ENCODE measurements around the gene IL23R. TPM values are rescaled to one million over a fixed set of nuclear protein-coding genes. Genes with fewer than 3 reads are reported as not detected.
"Not testable (repeated sequence)": the region's sequence is repeated elsewhere in the genome, so short reads cannot be mapped to it uniquely, and the experiment has no call there.

Gene IL23R
- polyA plus RNA-seq, 1 donor (not counting 4 experiments of a cell fraction or from before 2014, with no cell fraction given): not detected

- H3K27me3 ChIP-seq (ENCODE audit: control insufficient read depth, extremely low read depth, insufficient read depth, low read length): no peaks in the 10 kb centered on the region
- DNase-seq (ENCODE audit: low read depth, low spot score): no peak
- no peak overlapping the region for H3K4me3 ChIP-seq (ENCODE audit: control insufficient read depth in 2 of 3, extremely low read depth in 1 of 3, insufficient read depth in 2 of 3, low read depth in 1 of 3, low read length in 3 of 3)
- H3K4me1 ChIP-seq (ENCODE audit: control insufficient read depth, extremely low read depth, insufficient read depth, low read length): peaks cover 6% of the 10 kb centered on the region
- H3K36me3 ChIP-seq (ENCODE audit: control insufficient read depth in 2 of 2, extremely low read depth in 1 of 2, insufficient read depth in 2 of 2, low read length in 2 of 2): no peaks in the 10 kb centered on the region
- FAIRE-seq: no peak
- H2AFZ ChIP-seq (ENCODE audit: control insufficient read depth, low read length): no peak overlapping the region
- H3K9me3 ChIP-seq (ENCODE audit: control insufficient read depth, low read depth, low read length): no peaks in the 10 kb centered on the region
- no peaks in the 10 kb centered on the region for H3K9me1 ChIP-seq (ENCODE audit: control insufficient read depth, extremely low read depth, insufficient read depth, low read length)
- H3K27ac ChIP-seq (ENCODE audit: control insufficient read depth, insufficient read depth, low read length): no peak overlapping the region
- H3K79me2 ChIP-seq (ENCODE audit: control insufficient read depth, insufficient read depth, low read length): no peaks in the 10 kb centered on the region
- TF ChIP-seq EZH2 (IDR thresholded peaks at IDR 0.05; ENCODE audit: low read length): no peak
- TF ChIP-seq CTCF (optimal IDR thresholded peaks at IDR 0.05 in 1 of 3, IDR thresholded peaks at IDR 0.05 in 1 of 3, conservative IDR thresholded peaks at IDR 0.05 in 1 of 3; ENCODE audit: extremely low read depth in 1 of 3, insufficient read depth in 2 of 3, low read length in 3 of 3): no peak
- no peaks in the 10 kb centered on the region for H4K20me1 ChIP-seq (ENCODE audit: control insufficient read depth, extremely low read depth, insufficient read depth, low read length)
- H3K9ac ChIP-seq (ENCODE audit: control insufficient read depth, extremely low read depth, insufficient read depth, low read length): no peak overlapping the region
- H3K4me2 ChIP-seq (ENCODE audit: control insufficient read depth, extremely low read depth, insufficient read depth, low read depth, low read length): no peak overlapping the region
- dilution Hi-C loops (cut with MboI; ENCODE audit: extremely low pct_ligation_motif_present, low sequenced_read_pairs): no loop called here
Observed at GRCh38 chr1:67138813-67139499, 27.3 kb upstream of the IL23R start.

GRCh38 chr1:67140460-67140859, 25.8 kb upstream of the IL23R start:
- no peak for FAIRE-seq

DNA sequence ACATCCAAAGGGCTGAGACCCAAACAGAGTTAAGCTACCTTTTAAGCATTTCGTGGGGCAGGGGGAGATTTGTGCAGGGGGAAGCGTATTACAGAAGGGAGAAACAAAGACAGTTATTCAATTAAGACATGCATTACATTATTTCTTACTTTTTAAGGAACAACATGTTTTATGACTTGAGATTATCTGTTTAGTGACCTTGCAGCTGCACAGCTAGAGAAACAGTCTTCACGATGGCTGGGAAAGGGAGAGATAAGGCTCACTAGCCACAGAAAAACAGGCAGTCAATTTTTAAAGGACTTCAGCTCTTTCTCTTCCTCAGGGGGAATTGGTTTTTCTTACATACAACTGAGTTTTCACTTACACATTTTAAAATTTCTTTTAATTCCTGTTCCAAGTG, 24.4 kb upstream of the IL23R start:
- not testable (repeated sequence) for FAIRE-seq; DNase-seq (ENCODE audit: low read depth, low spot score); H3K4me3 ChIP-seq (ENCODE audit: control insufficient read depth in 2 of 3, extremely low read depth in 1 of 3, insufficient read depth in 2 of 3, low read depth in 1 of 3, low read length in 3 of 3)

More at GRCh38 chr1:67140460-67140859, 25.8 kb upstream of the IL23R start:
- DNase-seq (ENCODE audit: low read depth, low spot score): no peak
- TF ChIP-seq CTCF (optimal IDR thresholded peaks at IDR 0.05 in 1 of 3, IDR thresholded peaks at IDR 0.05 in 1 of 3, conservative IDR thresholded peaks at IDR 0.05 in 1 of 3; ENCODE audit: extremely low read depth in 1 of 3, insufficient read depth in 2 of 3, low read length in 3 of 3): no peak
- TF ChIP-seq EZH2 (IDR thresholded peaks at IDR 0.05; ENCODE audit: low read length): no peak
- H3K4me2 ChIP-seq (ENCODE audit: control insufficient read depth, extremely low read depth, insufficient read depth, low read depth, low read length): no peak overlapping the region
- no peaks in the 10 kb centered on the region for H3K9me1 ChIP-seq (ENCODE audit: control insufficient read depth, extremely low read depth, insufficient read depth, low read length)
- no peak overlapping the region for H3K27ac ChIP-seq (ENCODE audit: control insufficient read depth, insufficient read depth, low read length)
- no peaks in the 10 kb centered on the region for H3K4me1 ChIP-seq (ENCODE audit: control insufficient read depth, extremely low read depth, insufficient read depth, low read length)
- H3K79me2 ChIP-seq (ENCODE audit: control insufficient read depth, insufficient read depth, low read length): no peaks in the 10 kb centered on the region
- no peaks in the 10 kb centered on the region for H3K9me3 ChIP-seq (ENCODE audit: control insufficient read depth, low read depth, low read length)
- H3K27me3 ChIP-seq (ENCODE audit: control insufficient read depth, extremely low read depth, insufficient read depth, low read length): no peaks in the 10 kb centered on the region
- no peak overlapping the region for H3K9ac ChIP-seq (ENCODE audit: control insufficient read depth, extremely low read depth, insufficient read depth, low read length)
- no peak overlapping the region for H2AFZ ChIP-seq (ENCODE audit: control insufficient read depth, low read length)
- no peak overlapping the region for H3K4me3 ChIP-seq (ENCODE audit: control insufficient read depth in 2 of 3, extremely low read depth in 1 of 3, insufficient read depth in 2 of 3, low read depth in 1 of 3, low read length in 3 of 3)
- H4K20me1 ChIP-seq (ENCODE audit: control insufficient read depth, extremely low read depth, insufficient read depth, low read length): no peaks in the 10 kb centered on the region
- H3K36me3 ChIP-seq (ENCODE audit: control insufficient read depth in 2 of 2, extremely low read depth in 1 of 2, insufficient read depth in 2 of 2, low read length in 2 of 2): no peaks in the 10 kb centered on the region
- dilution Hi-C loops (cut with MboI; ENCODE audit: extremely low pct_ligation_motif_present, low sequenced_read_pairs): no loop called here

More for the DNA sequence above, 24.4 kb upstream of the IL23R start:
- H3K79me2 ChIP-seq (ENCODE audit: control insufficient read depth, insufficient read depth, low read length); H3K9me3 ChIP-seq (ENCODE audit: control insufficient read depth, low read depth, low read length); H3K4me1 ChIP-seq (ENCODE audit: control insufficient read depth, extremely low read depth, insufficient read depth, low read length); H2AFZ ChIP-seq (ENCODE audit: control insufficient read depth, low read length); dilution Hi-C loops (cut with MboI; ENCODE audit: extremely low pct_ligation_motif_present, low sequenced_read_pairs); H3K36me3 ChIP-seq (ENCODE audit: control insufficient read depth in 2 of 2, extremely low read depth in 1 of 2, insufficient read depth in 2 of 2, low read length in 2 of 2); H3K27ac ChIP-seq (ENCODE audit: control insufficient read depth, insufficient read depth, low read length); H4K20me1 ChIP-seq (ENCODE audit: control insufficient read depth, extremely low read depth, insufficient read depth, low read length); H3K9ac ChIP-seq (ENCODE audit: control insufficient read depth, extremely low read depth, insufficient read depth, low read length); H3K4me2 ChIP-seq (ENCODE audit: control insufficient read depth, extremely low read depth, insufficient read depth, low read depth, low read length); H3K9me1 ChIP-seq (ENCODE audit: control insufficient read depth, extremely low read depth, insufficient read depth, low read length); H3K27me3 ChIP-seq (ENCODE audit: control insufficient read depth, extremely low read depth, insufficient read depth, low read length): not testable (repeated sequence)
